ENCODE measurements around the gene GPRIN3.

Gene GPRIN3

DNA sequence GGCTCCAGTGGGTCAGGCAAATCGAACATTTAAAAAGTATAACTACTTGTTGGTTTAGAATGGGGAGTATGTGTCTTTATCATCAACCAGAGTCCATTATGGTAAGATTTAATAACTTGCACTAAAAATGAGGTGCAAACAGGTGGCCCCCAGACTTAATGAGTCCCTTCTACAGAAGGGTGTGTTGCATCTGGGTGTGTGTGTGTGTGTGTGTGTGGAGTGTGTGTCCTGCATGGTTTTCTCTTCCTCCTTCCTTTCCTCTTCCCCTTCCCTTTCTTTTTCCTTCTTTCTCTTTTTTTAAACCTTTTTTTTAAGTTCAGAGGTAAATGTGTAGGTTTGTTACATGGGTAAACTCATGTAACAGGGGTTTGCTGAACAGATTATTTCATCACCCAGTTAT is 53.7 kb downstream of the GPRIN3 start:
- no peak for DNase-seq

DNA sequence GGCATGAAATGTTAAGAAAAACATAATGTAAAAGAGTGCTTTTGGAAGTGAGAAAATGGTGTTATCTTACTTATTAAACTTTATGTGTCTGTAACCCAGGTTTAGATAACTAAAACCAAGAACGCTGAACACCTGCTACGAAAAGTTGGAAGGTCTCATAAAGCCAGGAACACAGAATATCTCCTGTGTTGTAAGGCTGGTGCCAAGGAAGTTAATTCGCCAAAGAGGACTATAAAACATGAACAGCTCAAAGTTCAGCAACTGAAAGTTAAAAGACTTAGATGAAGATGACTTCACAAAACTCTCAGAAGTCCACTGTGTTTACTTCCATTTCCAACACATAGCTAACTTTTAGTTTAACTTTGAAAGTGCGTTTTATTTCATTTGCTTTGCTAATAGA is 54.3 kb downstream of the GPRIN3 start:
- DNase-seq, result no peak

DNA sequence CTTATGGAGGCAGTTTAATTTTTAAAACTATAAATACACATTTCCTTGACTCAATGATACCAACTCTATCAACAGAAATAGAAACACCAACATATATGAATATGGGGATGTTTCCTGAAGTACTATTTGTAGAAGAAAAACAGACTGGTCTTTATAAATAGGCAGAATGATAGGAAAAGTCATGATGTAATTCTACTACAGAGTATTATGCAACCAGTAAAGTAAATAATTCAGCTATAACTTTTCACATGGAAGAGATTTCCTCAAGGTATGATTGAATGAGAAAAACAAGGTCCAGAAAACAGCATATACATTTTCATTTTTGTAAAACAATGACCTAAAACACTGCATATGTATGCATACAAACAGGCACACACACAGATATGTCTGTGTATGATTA is 56.2 kb downstream of the GPRIN3 start:
- DNase-seq, result no peak

DNA sequence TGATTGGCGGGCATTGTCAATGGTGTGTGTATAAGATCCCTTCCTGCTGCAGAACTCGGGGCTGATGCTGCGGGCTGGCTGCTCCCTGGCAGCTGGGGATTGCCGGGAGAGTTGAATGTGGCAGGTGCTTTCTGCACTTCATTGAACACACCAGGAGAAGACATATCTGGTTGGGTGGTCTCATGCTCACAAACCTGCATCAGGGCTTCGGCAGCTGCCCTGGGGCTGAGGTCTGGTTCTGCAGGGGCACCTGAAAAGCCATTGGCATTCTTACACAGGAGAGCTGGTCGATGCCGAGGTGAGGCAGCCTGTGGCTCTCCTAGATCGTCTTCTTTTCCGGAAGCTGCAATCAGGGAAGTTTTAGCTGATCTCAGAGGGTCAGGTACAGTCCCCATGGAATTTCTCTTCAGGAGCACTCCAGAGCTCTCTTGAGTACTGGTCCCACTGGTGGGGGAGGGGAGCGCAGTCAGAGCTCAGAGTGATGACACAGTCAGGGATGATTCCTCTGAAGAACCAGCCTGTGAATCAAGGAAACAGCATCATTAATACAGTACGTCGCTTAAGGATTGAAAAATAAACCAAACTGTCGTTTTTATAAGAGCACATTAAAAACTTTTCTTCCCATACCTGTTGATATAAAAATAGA is 57.8 kb downstream of the GPRIN3 start:
- DNase-seq, result no peak

DNA sequence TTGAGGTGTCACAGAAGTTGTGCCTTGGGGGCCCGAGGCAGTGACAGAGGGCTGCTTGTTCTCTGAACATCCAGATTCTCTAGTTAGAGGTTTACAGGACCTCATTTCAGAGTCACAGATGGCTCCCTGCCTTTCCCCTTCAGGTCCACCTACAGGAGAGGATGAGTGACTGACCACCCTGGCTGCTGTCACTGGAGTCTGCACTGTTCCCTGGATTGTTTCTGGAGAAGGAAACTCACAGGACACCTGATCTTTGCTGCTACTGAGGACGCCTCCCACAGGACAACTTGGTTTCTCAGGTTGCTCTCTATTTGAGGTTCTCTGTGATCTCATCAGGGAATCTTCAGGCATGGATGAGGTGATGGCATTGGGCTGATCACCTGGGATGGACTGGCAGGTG is 58.3 kb downstream of the GPRIN3 start:
- no peak for DNase-seq

DNA sequence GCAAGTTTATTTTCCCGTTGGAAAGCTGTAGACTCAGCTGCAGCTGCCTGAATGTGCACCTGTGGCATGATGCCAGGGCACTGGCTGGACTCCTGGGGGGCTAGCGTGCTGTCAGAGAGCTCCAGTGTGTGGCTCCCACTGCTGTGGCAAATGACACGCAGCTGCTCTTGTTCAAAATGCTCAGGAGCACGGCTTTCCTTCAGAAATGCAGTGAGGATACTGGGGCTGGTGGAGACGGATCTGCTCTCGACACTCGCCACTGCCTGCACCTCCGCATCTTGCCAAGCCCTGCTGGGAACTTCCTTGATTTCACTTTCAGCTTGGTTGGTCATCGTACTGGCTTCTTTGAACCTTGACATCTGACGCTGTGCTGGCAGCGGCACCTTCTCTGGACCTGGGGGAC is 58.7 kb downstream of the GPRIN3 start:
- no peak for DNase-seq

DNA sequence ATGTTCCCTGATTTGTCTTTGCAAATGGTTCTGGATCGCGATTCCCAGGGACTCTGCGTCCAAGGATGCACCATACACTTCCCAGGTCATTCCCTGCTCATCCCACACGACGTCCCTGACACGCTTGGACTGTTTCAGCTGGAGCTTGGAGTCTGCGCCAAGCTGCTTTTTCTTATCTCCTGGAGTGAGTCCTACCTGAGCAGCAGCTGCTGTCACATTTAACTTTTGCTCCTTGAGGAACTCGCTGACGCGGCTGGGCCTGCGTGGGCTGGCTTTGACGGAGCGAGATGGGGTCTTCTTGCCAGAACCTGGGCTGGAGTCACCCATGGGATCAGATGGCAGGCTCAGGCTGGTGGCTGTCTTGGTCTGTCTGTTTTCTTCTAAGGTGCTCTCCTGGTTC is 59.6 kb downstream of the GPRIN3 start:
- DNase-seq, result no peak

DNA sequence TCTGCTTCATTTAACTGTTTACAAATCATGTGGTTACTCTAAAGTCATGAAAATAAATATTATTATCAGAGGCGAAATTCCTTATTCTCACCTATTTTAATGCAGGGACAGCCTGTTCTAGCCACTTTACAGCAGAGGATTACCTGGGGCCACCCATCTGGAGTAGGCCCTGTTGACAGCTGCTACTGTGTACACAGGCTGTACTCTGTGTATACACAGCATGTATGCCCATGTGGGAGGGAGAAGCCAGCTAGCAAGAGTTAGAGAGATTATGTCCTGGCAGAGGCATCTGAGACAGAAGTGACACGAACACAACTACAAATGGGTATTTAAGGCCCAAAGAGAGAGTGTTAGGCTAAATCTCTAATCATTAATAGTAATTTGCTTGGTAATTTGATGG is 62.1 kb downstream of the GPRIN3 start:
- DNase-seq, result no peak

DNA sequence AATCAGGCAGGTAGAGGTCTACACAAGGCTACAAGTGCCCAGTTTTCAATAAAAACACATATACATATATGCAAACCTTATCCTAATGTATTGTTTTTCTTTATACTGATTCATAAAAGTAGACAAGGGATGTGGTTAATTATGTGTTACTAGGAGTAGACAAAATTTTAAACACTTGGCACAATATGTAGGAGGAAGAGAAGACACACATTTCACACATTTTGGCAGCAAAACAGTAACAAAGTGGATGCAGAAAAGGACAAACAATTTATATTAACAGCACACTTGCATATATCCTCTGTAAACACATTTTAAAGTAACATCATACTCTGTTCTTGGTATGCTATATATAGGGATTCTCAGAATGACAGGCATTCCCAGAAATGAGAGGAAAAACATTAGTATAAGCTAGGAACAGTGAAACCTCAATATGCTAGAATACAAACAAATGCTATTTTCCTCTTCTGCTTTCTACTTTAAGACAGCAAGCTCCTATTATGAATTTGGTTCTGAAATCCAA is 63.8 kb downstream of the GPRIN3 start:
- DNase-seq, result no peak

DNA sequence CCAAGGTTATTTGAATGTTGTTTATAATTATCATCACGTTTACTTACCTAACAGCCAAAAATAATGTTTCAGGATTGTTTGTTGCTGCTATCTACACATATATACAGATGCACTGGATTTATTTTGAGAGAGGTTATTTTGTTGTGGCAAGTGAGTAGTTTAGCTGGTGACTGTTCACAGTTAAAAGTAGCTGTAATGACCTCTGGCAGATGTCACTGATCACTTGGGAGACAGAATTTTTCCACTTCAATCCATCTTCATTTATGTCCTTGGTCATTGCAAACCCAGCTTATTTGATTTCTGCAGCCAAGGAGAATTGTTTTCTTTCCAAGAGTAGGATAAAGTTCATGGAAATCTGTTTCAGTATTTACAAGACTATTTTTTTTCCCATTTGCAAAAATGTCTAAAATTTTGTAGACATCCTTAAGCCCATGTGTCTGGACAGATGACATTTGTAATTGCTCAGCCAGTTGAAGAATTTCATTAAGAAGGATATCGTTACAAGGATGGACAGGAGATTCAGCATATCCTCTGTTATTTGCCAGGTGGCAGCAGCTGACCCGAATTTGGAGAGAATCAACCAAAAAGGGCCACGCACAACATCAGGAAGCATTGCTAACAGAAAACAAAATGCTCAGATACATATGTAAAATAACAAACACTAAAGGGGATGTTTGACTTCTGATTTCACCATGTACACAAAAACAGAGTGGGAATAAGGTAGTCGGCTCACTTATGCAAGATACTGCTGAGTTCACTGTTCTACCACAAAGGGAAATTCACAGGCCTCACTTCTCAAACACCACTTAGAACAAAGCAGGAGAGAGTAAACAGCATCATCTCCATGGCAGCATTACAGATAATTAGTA is 64.5 kb downstream of the GPRIN3 start:
- DNase-seq, result no peak

DNA sequence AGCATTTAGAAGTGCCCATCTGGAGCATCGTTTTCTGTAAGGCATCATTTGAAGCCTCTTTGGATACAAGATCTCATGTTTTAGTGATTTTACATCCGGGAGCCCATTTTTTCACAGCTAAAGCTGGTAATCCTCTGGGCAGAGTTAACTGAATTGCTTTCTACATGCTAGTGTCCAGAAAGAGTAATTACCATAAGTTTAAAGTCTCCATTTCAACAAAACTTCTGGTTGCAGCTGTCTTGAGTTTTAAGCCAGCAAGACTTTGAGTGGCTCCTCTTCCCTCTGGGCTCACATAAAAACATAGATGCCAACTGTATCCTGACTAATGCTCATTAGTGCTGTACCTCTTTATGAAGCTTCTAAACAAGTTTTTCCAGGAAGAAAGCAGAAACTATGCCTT is 65.4 kb downstream of the GPRIN3 start:
- no peak for DNase-seq

DNA sequence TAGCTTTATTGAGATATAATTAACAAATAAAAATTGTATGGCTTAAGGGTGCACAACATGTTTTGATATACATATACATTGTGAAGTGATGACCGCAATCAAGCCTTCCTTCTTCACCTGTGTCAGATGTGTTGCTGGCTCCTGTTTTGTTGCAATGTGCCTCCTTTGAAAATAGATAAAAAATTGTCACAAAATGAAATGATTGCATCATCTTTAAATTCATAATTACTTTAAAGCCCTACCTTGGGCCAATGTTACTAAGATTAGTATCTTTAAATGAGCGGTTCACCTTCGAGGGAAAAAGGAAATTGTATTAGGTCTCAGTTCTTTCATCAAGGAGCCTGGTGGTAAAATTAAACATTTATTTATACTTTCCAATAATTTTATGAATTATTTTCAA is 77.3 kb downstream of the GPRIN3 start:
- no peak for DNase-seq

DNA sequence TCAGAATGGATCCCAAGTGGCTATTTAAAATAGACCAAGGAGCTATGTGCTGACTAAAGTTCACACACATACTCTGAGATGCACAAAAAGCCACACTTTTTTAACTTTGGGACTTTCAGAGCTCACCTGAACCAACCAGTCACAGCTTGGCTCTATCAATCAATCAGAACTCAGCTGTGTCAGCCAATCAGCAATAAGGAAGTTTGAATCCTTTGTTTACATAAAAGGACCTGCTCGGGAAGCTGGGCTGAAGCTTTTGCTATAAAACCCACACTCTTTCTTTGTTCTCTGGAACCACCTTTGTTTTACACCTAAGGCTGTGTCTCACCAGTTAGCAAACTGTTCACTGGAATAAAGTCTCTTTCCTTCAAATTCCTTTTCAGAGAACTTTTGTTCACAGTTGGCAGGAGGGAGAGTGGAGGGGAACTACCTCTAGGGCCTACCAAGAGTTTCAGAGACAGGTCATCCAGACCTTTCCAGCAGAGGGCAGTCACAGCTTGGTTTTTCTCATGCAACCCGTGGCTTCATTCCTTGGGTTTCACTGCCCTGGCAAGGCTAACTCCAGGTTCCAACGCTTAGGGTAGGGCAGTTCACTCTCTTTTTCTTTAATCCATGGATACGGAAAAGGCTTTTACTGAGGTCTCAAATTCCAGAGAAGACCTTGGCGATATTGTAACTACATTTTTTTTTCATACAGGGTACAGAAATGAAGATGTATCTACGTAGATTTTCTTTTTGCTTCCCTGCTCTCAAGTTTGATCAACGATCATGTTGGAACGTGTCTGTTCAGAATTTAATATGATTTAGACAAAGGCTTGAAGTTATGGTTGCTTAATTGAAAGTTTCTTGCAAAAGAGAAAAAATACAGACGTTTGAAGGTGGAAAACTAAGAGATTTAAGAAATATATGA is 80.7 kb downstream of the GPRIN3 start:
- DNase-seq, result peak; percentile 65

DNA sequence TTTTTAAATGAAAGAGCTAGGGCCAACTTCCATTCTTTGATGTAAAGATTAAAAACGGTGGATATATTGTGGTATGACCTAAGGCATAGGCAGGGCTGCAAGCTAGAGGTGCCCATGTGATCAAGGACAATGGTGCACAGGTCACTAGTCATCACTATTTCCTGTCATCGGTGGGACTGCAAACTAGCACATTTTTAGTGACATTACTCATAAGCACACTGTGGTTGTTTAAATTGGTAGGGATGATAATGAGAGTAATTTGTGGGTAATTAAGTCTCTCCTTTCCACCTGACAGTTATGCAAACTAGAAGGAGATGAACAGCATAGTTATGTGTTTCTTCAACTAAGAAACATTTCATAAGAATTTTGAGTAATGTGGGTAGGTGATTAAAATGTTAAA is 85.4 kb downstream of the GPRIN3 start:
- no peak for DNase-seq

DNA sequence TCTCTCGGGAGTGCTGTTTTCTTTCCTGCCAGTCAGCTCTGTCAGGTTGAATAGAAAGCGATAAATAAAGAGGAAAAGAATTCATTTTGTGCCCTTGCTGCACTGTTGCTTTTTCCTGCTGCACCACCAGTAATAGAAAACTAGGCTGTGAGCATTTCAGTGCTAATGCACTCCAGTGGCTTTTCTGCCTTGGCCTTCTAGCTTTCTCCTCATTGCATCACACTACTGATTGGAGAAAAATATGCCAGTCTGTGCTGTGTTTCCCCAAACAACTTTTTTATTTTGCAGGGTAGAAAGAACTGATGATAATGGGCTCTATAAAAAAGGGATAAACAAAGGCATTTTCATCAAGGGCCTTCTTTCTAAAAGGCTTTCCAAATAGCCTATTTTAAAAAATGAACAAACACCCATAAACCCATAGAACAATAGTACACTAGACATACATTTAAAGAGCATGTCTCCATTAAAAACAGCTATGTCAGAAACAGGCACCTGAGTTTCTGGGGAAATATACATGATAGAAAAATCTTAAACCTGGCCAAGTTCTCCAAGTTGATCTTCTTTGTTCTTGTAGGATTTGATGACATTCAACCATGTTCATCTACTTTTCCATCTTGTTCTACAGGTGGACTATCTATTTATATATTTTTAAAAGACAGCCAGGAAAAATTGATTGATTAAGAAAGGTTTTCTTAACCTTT is 86.3 kb downstream of the GPRIN3 start:
- DNase-seq, result no peak

DNA sequence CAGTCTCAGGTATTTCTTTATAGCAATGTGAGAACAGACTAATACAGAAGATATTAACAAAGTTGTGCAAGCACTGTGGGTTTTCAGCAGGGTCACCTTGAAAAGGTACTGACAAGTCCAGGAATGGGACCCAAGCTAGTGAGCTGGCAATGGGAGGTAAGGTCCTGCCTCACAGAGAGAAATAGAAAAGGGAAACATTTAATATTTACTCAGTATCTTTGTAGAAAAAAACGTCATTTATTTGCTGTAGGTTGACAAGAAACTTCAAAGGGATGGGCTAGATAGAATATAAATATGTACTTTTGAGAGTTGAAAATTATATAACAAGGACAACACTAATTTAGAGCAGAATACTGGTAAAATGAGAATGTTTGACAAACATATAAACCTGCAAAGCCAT is 89.0 kb downstream of the GPRIN3 start:
- DNase-seq, result no peak

DNA sequence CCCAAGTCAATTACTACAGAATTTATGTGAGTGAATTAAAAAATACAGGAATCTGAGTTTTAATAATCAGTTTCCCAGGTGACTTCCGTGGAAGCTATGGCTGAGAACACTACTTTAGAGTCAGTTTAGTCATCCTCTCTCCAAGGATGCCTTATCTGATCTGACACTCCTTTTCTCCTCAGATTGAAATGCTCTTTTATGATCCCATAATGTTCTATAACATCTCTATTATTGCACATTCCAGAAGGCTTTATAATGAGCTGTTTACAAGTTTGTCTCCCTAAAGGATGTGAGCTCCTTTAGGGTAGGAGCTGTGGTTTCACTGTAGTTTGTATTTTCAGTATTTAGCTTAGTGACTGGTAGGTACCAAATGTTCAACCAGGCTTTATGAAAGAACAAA is 90.0 kb downstream of the GPRIN3 start:
- no peak for DNase-seq

DNA sequence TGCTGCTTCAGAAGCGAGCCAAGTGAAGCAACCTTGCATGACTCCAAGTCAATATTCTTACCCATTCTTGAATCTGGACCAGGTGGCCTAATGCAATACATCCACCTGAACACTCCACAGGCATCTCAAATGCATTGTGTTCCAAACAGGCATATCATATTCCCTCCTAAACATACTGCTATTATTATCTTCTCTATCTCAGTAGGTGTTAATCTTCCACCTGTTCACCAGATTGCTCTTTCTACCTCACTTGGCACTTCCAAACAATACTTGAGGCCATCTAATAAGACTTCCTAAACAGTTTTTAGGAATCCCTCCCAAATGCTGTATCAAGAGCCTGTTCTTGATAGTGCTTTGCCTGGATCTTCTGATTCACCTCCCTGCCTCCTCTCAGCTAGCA is 90.7 kb downstream of the GPRIN3 start:
- no peak for DNase-seq

DNA sequence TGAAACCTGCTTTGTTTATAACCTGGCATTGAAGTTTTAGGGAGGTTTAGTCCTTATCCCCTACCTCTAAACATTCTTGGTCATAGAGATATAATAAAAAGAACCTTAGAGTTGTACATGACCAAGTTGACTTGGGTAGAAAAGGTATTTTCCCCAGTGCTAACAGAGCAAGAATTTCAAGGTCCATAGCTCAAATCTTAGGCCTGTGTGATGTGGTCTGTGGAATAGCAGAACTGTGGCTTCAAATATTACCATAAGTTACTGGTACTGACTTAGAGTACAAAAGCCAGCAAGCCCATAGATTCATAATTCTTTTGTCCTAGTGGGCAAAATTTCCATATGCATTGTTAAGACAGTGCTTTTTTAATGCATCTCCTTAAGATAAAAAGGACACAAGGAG is 91.2 kb downstream of the GPRIN3 start:
- no peak for DNase-seq

DNA sequence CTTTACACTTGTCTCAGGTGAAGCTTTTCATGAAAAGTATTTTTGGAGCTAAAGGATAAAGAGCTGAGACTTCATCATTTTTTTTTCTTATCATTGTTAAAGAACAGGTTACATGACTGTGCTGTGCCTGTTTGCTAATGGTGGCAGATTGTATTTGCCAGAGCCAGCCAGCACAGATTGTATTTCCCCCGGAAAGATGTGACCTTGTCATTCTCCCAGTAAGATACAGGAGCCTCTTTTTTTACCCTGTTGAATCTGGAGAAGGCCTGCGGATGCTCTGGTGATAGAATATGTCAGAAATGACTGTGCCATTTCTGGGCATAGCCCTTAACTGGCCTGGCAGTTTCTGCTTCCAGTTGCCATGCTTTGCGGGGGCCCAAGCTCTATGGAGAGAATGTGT is 91.9 kb downstream of the GPRIN3 start:
- no peak for DNase-seq

DNA sequence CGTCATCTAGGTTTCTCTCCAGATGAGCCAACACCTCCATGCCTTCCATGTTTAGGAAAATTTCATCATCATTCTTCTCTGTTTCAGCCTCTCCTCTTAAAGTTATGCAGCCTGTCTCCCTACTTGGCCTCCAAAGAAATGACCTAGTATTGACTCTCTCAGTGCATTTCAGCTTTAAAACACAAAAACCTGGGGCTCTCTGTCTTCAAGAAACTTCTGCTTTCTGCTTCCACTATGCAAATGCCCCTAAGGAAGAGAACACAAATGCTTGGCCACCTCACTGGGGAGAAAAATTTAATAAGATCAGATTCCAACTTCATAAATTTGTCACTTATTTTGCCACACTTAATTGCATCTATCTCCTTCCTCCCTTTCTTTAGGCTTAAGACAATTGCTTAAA is 93.3 kb downstream of the GPRIN3 start:
- no peak for DNase-seq

DNA sequence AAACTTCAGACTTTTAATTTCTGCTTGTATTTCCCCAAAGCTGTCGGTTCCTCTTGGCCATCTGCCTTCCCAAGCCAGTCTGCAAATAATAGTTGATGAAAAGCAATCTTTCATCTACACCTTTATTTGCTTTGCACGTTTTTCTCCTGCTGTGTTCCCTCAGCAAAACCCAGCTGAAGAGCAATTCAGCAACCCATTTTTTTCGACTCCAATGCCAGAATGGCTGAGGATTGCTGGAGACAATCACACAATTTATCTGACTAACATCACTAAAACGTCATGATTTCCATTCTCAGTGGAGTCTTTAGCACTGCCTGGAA is 94.3 kb downstream of the GPRIN3 start:
- DNase-seq, result no peak

All from NCI-H226 (cell line).